Adrenal gland (tissue), 12 donors: ENCODE results near the gene HOXA10. TPM values are rescaled to one million over a fixed set of nuclear protein-coding genes. Genes with fewer than 3 reads are reported as not detected.
A peak's percentile ranks its signal among the peaks of the same experiment; 100 is the strongest.

Experiments
- DNase-seq, 7 donors: peaks; one replicate each; pipeline ENCODE4 v3.0.0-alpha.2; 2019 to 2020
- H3K27ac ChIP-seq, 5 donors: fragments of 200-600 bp; sonication (generic) in 4 of 5; 1 replicate in 3 of 5; 2 replicates in 2 of 5; pipeline versions ENCODE4 v1.5.1 to v1.8.0; 2016 to 2020; ENCODE audit warnings: mild to moderate bottlenecking in 1 of 5
- H3K27me3 ChIP-seq: fragments of 200-600 bp; 2 replicates; pipeline ENCODE4 v1.8.0; 2021
- H3K36me3 ChIP-seq, 2 donors: fragments of 200-600 bp; replicated peaks in 1 of 2; 1 replicate in 1 of 2; 2 replicates in 1 of 2; pipeline versions ENCODE4 v1.5.1 to v1.8.0; 2018 to 2022
- H3K4me1 ChIP-seq, 2 donors: fragments of 200-600 bp; replicated peaks in 1 of 2; 1 replicate in 1 of 2; 2 replicates in 1 of 2; pipeline versions ENCODE4 v1.5.1 to v1.8.0; 2018 to 2021
- H3K4me3 ChIP-seq, 4 donors: fragments of 200-600 bp; sonication (generic) in 3 of 4; one replicate each; pipeline ENCODE4 v1.5.1; 2016 to 2018
- H3K9me3 ChIP-seq, 3 donors: fragments of 200-600 bp; sonication (generic) in 1 of 3; replicated peaks in 1 of 3; 1 replicate in 2 of 3; 2 replicates in 1 of 3; pipeline versions ENCODE4 v1.5.1 to v1.8.0; 2016 to 2021
- POLR2A ChIP-seq, 2 donors: fragments of 450-650 bp; IDR thresholded peaks; one replicate each; pipeline ENCODE4 v1.6.1; 2017; ENCODE audit warnings: antibody characterized with exemption in 2 of 2, mild to moderate bottlenecking in 2 of 2, moderate library complexity in 1 of 2
- WGBS, 4 donors: extraction: QIAGEN DNeasy Blood & Tissue Kit in 2 of 4; methylation state at CpG; one replicate each; pipeline versions ENCODE4 v1.1.5 to v1.1.7; 2013 to 2017; 5-methylcytosine and 5-hydroxymethylcytosine counted together
- intact Hi-C, 2 donors: fragments of 100-400 bp; cut with DNase I; formaldehyde crosslinking; loops; one replicate each; pipeline versions ENCODE4 v1.14.1 to v1.15.0; 2022 to 2023
- polyA plus RNA-seq, 3 donors: library from polyadenylated mRNA; stranded (reverse); fragments of 200-250 nt in 2 of 3; fragments of 350-450 nt in 1 of 3; fragmentation: Illumina TruSeq in 1 of 3; extraction: RNeasy Lipid Tissue Mini Kit (QIAGEN cat#74804) in 1 of 3; gene quantifications; one replicate each; pipeline ENCODE4 v1.2.3, GENCODE V29; 2013 to 2014
- total RNA-seq, 9 donors: library from RNA; depleted of rRNA in 4 of 9; stranded (reverse); fragments of >200 nt in 4 of 9; fragments of 120-200 nt in 1 of 9; fragmentation: NEBNext Ultra II Directional in 1 of 9; extraction: Animal tissue kit (Norgen Biotek cat#: 25700) in 1 of 9; gene quantifications; one replicate each; pipeline versions ENCODE4 v1.1.0 to v1.2.4, GENCODE V29; 2013 to 2023
- TF ChIP-seq, protein P1 (sequence below), 6 experiments: fragments of 450-650 bp in 4 of 6; fragments of 200-600 bp in 2 of 6; sonication (generic) in 1 of 6; IDR thresholded peaks; 1 replicate in 5 of 6; 2 replicates in 1 of 6; pipeline versions ENCODE4 v1.5.1 to v1.8.0; 2016 to 2021; ENCODE audit warnings: antibody characterized with exemption in 6 of 6, mild to moderate bottlenecking in 2 of 6, moderate library complexity in 1 of 6
- donor health status: healthy with polysubstance abuse.
- donor health status: Bipolar disorder and iron deficiency.
- donor health status: DM: yes; HTN: yes; CAD: no.
- donor health status: DM: no; HTN: no; CAD: no.
- donor health status: DM: no; HTN: no; CAD: no.
- donor health status: DM: yes; HTN: yes; CAD: no.

HOXA10 gene
- total and polyA plus RNA-seq, 12 donors: 0.11 to 14.7 (median 11.3) TPM

GRCh38 chr7:27194686-27195379 is 20.7 kb upstream of the HOXA10 start:
- 34 to 46% (median 36%) methylated on average over 9 of the region's 9 CpGs for WGBS, 4 donors
- TF ChIP-seq, protein P1, sequence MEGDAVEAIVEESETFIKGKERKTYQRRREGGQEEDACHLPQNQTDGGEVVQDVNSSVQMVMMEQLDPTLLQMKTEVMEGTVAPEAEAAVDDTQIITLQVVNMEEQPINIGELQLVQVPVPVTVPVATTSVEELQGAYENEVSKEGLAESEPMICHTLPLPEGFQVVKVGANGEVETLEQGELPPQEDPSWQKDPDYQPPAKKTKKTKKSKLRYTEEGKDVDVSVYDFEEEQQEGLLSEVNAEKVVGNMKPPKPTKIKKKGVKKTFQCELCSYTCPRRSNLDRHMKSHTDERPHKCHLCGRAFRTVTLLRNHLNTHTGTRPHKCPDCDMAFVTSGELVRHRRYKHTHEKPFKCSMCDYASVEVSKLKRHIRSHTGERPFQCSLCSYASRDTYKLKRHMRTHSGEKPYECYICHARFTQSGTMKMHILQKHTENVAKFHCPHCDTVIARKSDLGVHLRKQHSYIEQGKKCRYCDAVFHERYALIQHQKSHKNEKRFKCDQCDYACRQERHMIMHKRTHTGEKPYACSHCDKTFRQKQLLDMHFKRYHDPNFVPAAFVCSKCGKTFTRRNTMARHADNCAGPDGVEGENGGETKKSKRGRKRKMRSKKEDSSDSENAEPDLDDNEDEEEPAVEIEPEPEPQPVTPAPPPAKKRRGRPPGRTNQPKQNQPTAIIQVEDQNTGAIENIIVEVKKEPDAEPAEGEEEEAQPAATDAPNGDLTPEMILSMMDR (IDR thresholded peaks at IDR 0.05): no peak
- Histone ChIP-seq H3K36me3 (no peaks in the 10 kb centered on the region), H3K4me1 (peaks cover 9 to 17% of the 10 kb centered on the region in 2 donors), H3K9me3 (no peaks in the 10 kb centered on the region), H3K27ac (no peak overlapping the region), H3K4me3 (no peak overlapping the region), H3K27me3 (peaks cover 96% of the 10 kb centered on the region)
- intact Hi-C loops: loop anchor here in 1 of 2 donors (10.0 kb wide), 3 partner anchors 730 to 900 kb away; no protein-coding TSS in a partner anchor
- DNase-seq: peak in 1 of 7 donors; percentile 21

- Histone ChIP-seq H3K9me3 (no peaks in the 10 kb centered on the region), H3K4me3 (no peak overlapping the region), H3K27ac (no peak overlapping the region), H3K36me3 (no peaks in the 10 kb centered on the region), H3K4me1 (peaks cover 9 to 15% of the 10 kb centered on the region in 2 donors), H3K27me3 (peaks cover 100% of the 10 kb centered on the region)
- peak in 1 of 7 donors; percentile 6 for DNase-seq
- TF ChIP-seq, protein P1 (IDR thresholded peaks at IDR 0.05): no peak
- no peak for TF ChIP-seq POLR2A (IDR thresholded peaks at IDR 0.05)
- intact Hi-C loops: loop anchor here in 1 of 2 donors (10.0 kb wide), 3 partner anchors 731 to 901 kb away; no protein-coding TSS in a partner anchor
- WGBS, 4 donors: 45 to 61% (median 52%) methylated on average over 2 of the region's 2 CpGs
Observed at GRCh38 chr7:27194002-27194352, 19.9 kb upstream of the HOXA10 start.

DNA sequence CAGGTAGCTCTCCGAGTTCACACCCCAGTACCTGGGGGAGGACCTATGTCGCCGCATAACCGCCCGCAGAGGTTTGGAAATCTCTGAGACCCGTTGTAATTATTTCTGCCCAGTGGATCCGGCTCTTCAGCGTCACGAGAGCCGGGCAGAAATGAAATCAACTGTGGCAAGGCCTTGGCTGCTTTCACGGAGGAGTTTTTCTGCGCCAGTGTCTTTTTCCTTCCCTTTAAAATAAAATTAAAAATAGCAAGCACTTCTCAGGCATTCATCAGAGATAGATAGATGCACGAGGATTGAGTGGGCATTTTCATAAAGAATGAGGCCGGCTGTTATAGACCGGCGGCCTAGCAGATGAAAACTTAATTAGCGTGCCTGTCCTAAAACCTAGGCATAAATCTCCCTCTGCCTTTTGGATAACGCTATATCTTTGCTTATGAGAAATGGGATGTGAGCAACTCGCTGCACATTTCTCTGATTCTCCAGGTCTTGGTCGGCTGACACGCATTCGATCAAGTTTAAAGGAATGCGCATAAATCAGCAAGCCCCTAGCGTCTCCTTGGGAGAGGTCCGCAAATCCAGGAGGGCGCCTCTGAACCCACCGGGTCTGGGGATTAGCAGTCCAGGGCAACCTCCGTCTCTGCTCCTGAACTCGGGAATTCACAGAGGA is 19.3 kb upstream of the HOXA10 start:
- no peak for TF ChIP-seq POLR2A (IDR thresholded peaks at IDR 0.05)
- TF ChIP-seq, protein P1 (IDR thresholded peaks at IDR 0.05): no peak
- Histone ChIP-seq H3K27me3 (peaks cover 100% of the 10 kb centered on the region), H3K4me3 (peak overlapping the region in 1 of 4 donors; percentile 43), H3K27ac (no peak overlapping the region), H3K4me1 (peaks cover 9 to 20% of the 10 kb centered on the region in 2 donors), H3K9me3 (no peaks in the 10 kb centered on the region), H3K36me3 (no peaks in the 10 kb centered on the region)
- 27 to 36% (median 32%) methylated on average over 26 to 29 of the region's 29 CpGs for WGBS, 4 donors
- intact Hi-C loops: loop anchor here in 1 of 2 donors (10.0 kb wide), 3 partner anchors 731 to 901 kb away; no protein-coding TSS in a partner anchor
- DNase-seq: peak in 4 of 7 donors; percentile 11 to 48 (median 16)

GRCh38 chr7:27192546-27193334 is 18.6 kb upstream of the HOXA10 start:
- 3 to 6% (median 4%) methylated on average over 31 to 78 of the region's 78 CpGs for WGBS, 4 donors
- Histone ChIP-seq H3K4me3 (peak overlapping the region in 1 of 4 donors; percentile 43), H3K4me1 (peaks cover 9 to 26% of the 10 kb centered on the region in 2 donors), H3K27me3 (peaks cover 100% of the 10 kb centered on the region), H3K27ac (no peak overlapping the region), H3K9me3 (no peaks in the 10 kb centered on the region), H3K36me3 (no peaks in the 10 kb centered on the region)
- DNase-seq: peak in 1 of 7 donors; percentile 48
- intact Hi-C loops: loop anchor here in 1 of 2 donors (10.0 kb wide), 3 partner anchors 732 to 902 kb away; no protein-coding TSS in a partner anchor
- no peak for TF ChIP-seq POLR2A (IDR thresholded peaks at IDR 0.05)
- TF ChIP-seq, protein P1 (IDR thresholded peaks at IDR 0.05): no peak
